ENCODE data around the gene CHAF1A.

DNA sequence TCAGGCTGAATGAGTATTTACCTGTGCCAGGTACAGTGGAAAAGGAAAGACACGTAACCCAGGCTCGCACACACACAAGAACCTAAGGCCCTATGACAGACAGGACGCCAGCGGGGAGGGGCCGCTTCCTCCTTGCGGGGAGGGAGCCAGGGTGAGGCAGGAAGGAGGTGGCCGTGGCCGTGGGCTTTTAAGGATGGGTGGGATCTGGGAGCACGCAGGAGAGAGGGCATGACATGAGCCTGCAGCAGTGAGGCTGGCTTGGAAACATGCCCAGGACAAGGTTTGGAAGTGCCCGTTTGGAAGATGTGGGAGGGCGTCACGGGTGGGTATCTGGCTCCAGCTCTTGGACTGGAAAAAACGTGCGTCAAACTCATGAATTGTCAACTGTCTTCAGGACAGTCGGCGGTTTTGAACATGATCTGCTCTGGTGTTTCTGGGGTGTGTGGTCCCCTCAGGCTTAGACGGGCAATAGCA lies 22.1 kb upstream of the CHAF1A start:
- TF ChIP-seq, protein P1, sequence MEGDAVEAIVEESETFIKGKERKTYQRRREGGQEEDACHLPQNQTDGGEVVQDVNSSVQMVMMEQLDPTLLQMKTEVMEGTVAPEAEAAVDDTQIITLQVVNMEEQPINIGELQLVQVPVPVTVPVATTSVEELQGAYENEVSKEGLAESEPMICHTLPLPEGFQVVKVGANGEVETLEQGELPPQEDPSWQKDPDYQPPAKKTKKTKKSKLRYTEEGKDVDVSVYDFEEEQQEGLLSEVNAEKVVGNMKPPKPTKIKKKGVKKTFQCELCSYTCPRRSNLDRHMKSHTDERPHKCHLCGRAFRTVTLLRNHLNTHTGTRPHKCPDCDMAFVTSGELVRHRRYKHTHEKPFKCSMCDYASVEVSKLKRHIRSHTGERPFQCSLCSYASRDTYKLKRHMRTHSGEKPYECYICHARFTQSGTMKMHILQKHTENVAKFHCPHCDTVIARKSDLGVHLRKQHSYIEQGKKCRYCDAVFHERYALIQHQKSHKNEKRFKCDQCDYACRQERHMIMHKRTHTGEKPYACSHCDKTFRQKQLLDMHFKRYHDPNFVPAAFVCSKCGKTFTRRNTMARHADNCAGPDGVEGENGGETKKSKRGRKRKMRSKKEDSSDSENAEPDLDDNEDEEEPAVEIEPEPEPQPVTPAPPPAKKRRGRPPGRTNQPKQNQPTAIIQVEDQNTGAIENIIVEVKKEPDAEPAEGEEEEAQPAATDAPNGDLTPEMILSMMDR (conservative IDR thresholded peaks at IDR 0.05): no peak
- TF ChIP-seq ZFX (IDR thresholded peaks at IDR 0.05): no peak
